Kidney (tissue), 14 donors: ENCODE results near the gene HLA-DPB1. TPM values are rescaled to one million over a fixed set of nuclear protein-coding genes. Genes with fewer than 3 reads are reported as not detected.

ENCODE experiments used
- DNase-seq, 5 donors: peaks; one replicate each; pipeline ENCODE4 v3.0.0-alpha.2; 2013 to 2020
- FAIRE-seq: peaks from 2 replicates; lab custom pipeline; 2012; peaks lifted over from hg19 to GRCh38; lab: Jason Lieb, UNC
- H3K27ac ChIP-seq, 2 donors: one replicate each; pipeline ENCODE4 v1.7.0; 2013; ENCODE audit warnings: low read depth in 2 of 2, low read length in 2 of 2, inconsistent platforms in 1 of 2
- H3K27me3 ChIP-seq: one replicate; pipeline ENCODE4 v1.7.1; 2013; ENCODE audit warnings: low read length, inconsistent platforms; ENCODE audit not compliant: control insufficient read depth, insufficient read depth
- H3K36me3 ChIP-seq, 3 donors: one replicate each; pipeline versions ENCODE4 v1.7.0 to v1.7.1; 2013; ENCODE audit warnings: low read length in 3 of 3, control low read depth in 1 of 3, inconsistent platforms in 1 of 3; ENCODE audit not compliant: insufficient read depth in 3 of 3, control insufficient read depth in 2 of 3
- H3K4me1 ChIP-seq, 3 donors: one replicate each; pipeline versions ENCODE4 v1.7.0 to v1.7.1; 2013; ENCODE audit warnings: low read length in 3 of 3, inconsistent platforms in 1 of 3, low read depth in 1 of 3; ENCODE audit not compliant: control insufficient read depth in 2 of 3, insufficient read depth in 2 of 3
- H3K4me3 ChIP-seq, 3 donors: one replicate each; pipeline versions ENCODE4 v1.7.0 to v1.8.1; 2013; ENCODE audit warnings: low read length in 3 of 3, control low read depth in 1 of 3, inconsistent platforms in 1 of 3
- H3K9ac ChIP-seq, 3 donors: one replicate each; pipeline versions ENCODE4 v1.7.0 to v1.7.1; 2013; ENCODE audit warnings: low read length in 3 of 3, control low read depth in 1 of 3, inconsistent platforms in 1 of 3
- H3K9me3 ChIP-seq, 3 donors: one replicate each; pipeline versions ENCODE4 v1.7.0 to v1.7.1; 2013; ENCODE audit warnings: low read length in 3 of 3, control low read depth in 1 of 3, inconsistent platforms in 1 of 3; ENCODE audit not compliant: control insufficient read depth in 2 of 3, insufficient read depth in 1 of 3
- intact Hi-C: fragments of 100-400 bp; cut with DNase I; formaldehyde crosslinking; loops from one replicate; pipeline ENCODE4 v1.11.1; 2022
- polyA plus RNA-seq: library from polyadenylated mRNA; stranded (reverse); fragments of 350-450 nt; fragmentation: Illumina TruSeq; extraction: RNeasy Lipid Tissue Mini Kit (QIAGEN cat#74804); gene quantifications from one replicate; pipeline ENCODE4 v1.2.3, GENCODE V29; 2014; ENCODE audit warnings: low read depth, low replicate concordance; ENCODE audit not compliant: insufficient read depth
- total RNA-seq: library from RNA; stranded (reverse); fragmentation: NEBNext Ultra II Directional; extraction: Animal tissue kit (Norgen Biotek cat#: 25700); gene quantifications from one replicate; pipeline ENCODE4 v1.2.1, GENCODE V29; 2021
- TF ChIP-seq, protein P1 (sequence below): IDR thresholded peaks from 3 replicates; pipeline ENCODE4 v1.5.1; 2012; ENCODE audit warnings: mild to moderate bottlenecking, moderate library complexity, borderline replicate concordance; ENCODE audit not compliant: insufficient read depth; ENCODE audit errors: extremely low read depth
- donor health status: control.
- donor health status: control.
- donor health status: control.
- donor health status: control.
- donor health status: control.
- donor health status: DM: yes; HTN: yes; CAD: no.
- donor health status: Normal renal cell carcinoma (clear cell type).

Gene HLA-DPB1
- total and polyA plus RNA-seq, 2 donors from 2014 or later: 141 to 181 TPM

DNA sequence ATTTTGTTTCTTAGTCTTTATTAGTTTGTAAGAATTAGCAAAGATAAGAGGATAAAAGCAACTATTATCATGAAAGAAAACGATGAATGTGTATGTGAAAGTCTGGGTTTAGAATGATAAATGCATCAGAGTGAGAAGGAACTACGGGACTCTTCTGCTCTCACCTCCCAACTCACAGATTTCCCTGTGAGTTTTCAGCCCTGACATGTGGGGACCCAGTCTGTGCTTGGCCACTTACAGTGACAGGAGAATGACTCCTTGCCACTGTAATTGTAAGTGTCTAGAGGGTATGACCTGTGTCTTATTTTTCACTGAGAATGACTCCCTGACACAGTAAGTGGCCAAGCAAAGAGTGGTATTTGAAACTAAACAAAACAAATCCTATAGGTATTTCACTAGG, 4.9 kb upstream of the HLA-DPB1 start:
- H3K9ac ChIP-seq: no peak overlapping the region
- H3K9me3 ChIP-seq: no peaks in the 10 kb centered on the region
- H3K36me3 ChIP-seq: peaks cover 0 to 2% (median 0%) of the 10 kb centered on the region in 3 donors
- FAIRE-seq: no peak
- DNase-seq: peak in 1 of 5 donors; percentile 18
- no peaks in the 10 kb centered on the region for H3K27me3 ChIP-seq
- peaks cover 0 to 4% (median 0%) of the 10 kb centered on the region in 3 donors for H3K4me1 ChIP-seq
- no peak overlapping the region for H3K4me3 ChIP-seq
- intact Hi-C loops: no loop called here
- no peak overlapping the region for H3K27ac ChIP-seq
- TF ChIP-seq, protein P1, sequence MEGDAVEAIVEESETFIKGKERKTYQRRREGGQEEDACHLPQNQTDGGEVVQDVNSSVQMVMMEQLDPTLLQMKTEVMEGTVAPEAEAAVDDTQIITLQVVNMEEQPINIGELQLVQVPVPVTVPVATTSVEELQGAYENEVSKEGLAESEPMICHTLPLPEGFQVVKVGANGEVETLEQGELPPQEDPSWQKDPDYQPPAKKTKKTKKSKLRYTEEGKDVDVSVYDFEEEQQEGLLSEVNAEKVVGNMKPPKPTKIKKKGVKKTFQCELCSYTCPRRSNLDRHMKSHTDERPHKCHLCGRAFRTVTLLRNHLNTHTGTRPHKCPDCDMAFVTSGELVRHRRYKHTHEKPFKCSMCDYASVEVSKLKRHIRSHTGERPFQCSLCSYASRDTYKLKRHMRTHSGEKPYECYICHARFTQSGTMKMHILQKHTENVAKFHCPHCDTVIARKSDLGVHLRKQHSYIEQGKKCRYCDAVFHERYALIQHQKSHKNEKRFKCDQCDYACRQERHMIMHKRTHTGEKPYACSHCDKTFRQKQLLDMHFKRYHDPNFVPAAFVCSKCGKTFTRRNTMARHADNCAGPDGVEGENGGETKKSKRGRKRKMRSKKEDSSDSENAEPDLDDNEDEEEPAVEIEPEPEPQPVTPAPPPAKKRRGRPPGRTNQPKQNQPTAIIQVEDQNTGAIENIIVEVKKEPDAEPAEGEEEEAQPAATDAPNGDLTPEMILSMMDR: no peak

DNA sequence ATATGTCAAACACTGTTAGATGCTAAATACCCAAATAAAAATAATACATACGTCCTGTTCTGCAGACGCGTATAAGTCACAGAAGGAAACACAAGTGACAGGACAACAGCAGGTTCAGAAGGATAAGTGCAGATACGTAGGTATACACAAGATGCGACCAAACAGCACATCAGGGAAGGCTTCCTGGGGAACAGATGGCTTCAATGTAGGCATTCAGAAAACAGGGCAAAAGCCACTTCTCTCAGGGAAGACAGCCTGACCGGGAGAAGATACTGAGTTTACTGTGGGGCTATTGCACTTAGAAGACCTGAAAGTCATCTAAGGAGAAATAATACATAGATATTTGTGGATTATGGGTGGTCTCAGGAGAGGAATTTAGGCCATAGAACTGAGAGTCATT, 4.2 kb upstream of the HLA-DPB1 start:
- Histone ChIP-seq H3K4me3 (peak overlapping the region in 2 of 3 donors; percentile 53 to 60), H3K4me1 (peaks cover 0 to 4% (median 0%) of the 10 kb centered on the region in 3 donors), H3K27ac (no peak overlapping the region), H3K9me3 (no peaks in the 10 kb centered on the region), H3K9ac (no peak overlapping the region), H3K36me3 (peaks cover 0 to 2% (median 0%) of the 10 kb centered on the region in 3 donors), H3K27me3 (no peaks in the 10 kb centered on the region)
- intact Hi-C loops: no loop called here
- DNase-seq (no peak), FAIRE-seq (no peak)
- TF ChIP-seq, protein P1: no peak

DNA sequence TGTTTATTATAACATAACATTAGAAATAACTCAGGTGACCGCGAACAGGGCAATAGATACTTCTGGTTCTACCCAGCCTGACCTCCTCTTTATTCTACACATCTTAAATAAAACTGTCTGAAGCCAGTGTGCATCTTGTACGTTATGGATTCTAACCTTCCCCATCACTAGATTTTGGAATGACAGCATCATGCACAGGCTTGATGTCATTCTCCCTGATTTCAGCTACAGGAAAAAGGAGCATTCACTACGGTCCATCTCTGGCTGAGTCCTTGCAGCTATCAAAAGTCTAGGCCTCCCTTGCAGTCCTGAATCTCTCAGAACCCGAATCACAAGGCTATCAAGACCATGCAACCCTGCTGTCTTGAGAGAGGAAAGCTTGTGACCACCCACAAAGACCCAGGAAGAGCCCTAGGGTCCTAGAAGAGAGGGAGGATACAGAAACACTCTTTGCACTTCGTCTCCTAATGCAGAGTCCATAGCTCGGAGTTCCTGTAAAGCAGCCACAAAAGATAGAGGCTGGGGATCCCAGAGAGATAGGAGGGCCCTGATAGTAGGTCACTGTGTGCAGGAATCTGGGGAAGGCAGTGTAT, 3.2 kb upstream of the HLA-DPB1 start:
- FAIRE-seq (no peak), DNase-seq (no peak)
- Histone ChIP-seq H3K36me3 (peaks cover 0 to 2% (median 0%) of the 10 kb centered on the region in 3 donors), H3K9ac (no peak overlapping the region), H3K4me3 (peak overlapping the region in 2 of 3 donors; percentile 53 to 60), H3K27me3 (no peaks in the 10 kb centered on the region), H3K27ac (peak overlapping the region in 1 of 2 donors; percentile 13), H3K9me3 (no peaks in the 10 kb centered on the region), H3K4me1 (peaks cover 0 to 4% (median 0%) of the 10 kb centered on the region in 3 donors)
- intact Hi-C loops: no loop called here
- TF ChIP-seq, protein P1: no peak

DNA sequence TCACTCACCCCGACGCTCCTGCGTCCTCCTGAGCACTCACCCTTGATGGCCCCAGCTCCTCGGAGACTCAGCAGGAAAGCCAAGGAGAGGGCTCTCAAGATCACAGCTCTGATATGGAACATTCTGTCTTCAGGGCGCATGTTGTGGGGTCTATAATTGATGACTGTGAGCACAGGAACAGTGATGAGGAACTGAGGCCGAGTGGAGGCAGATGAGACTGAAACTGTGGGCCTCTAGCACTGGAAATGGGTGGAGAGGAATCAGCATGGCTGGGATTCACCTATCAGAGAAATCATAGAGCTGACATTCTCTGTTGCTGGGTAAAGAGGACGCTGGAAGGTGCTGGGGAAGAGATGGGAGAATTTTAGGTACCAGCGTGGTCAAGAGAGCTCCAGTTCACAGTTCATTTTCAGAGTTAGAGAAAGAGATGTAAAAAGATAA, 2.3 kb upstream of the HLA-DPB1 start, which contains the start of gene HLA-DPA1:
TSS of gene HLA-DPA1 (minus strand) at position 219 of the 441 bp plus-strand sequence.
- intact Hi-C loops: no loop called here
- no peak for FAIRE-seq
- peak within 1 kb of the TSS in 2 of 3 donors; percentile 60 to 62 for H3K4me3 ChIP-seq
- H3K27ac ChIP-seq: peak within 1 kb of the TSS in 1 of 2 donors; percentile 52
- H3K9me3 ChIP-seq: no peaks in the 10 kb centered on the region
- DNase-seq: peak in 1 of 5 donors; percentile 13
- TF ChIP-seq, protein P1: no peak
- H3K9ac ChIP-seq: peak within 1 kb of the TSS in 1 of 3 donors; percentile 52
- peaks cover 0 to 2% (median 0%) of the 10 kb centered on the region in 3 donors for H3K36me3 ChIP-seq
- peaks cover 0 to 4% (median 0%) of the 10 kb centered on the region in 3 donors for H3K4me1 ChIP-seq
- no peaks in the 10 kb centered on the region for H3K27me3 ChIP-seq
